Muscle of arm (tissue), 14 donors: ENCODE data around the gene GORASP1. TPM values are rescaled to one million over a fixed set of nuclear protein-coding genes. Genes with fewer than 3 reads are reported as not detected.

ENCODE experiments used
- DNase-seq: peaks from one replicate; pipeline ENCODE4 v3.0.0-alpha.2; 2013
- long read RNA-seq, 11 donors: transcript quantifications; one replicate each; lab custom pipeline, GENCODE V29; 2026
- polyA plus RNA-seq, 12 donors: library from polyadenylated mRNA; unstranded; fragments of 120-200 nt; gene quantifications; one replicate each; pipeline ENCODE4 v1.2.1, GENCODE V29; 2013; ENCODE audit not compliant: insufficient read length in 12 of 12

Gene GORASP1
- polyA plus RNA-seq = 10 to 100 TPM in 11 of 12 donors, not detected in 1; 30.5 to 60.3 (median 33.9) TPM
- long read RNA-seq, donor 1, partial matches to known transcripts = 5 of 9 reads
- long read RNA-seq, donor 1, other reads (novel, unspliced or antisense) = 0 of 9 reads
- long read RNA-seq, donor 2, partial matches to known transcripts = 0 of 2 reads
- long read RNA-seq, donor 2, other reads (novel, unspliced or antisense) = 0 of 2 reads
- long read RNA-seq, donor 3, partial matches to known transcripts = 0 of 3 reads
- long read RNA-seq, donor 3, other reads (novel, unspliced or antisense) = 0 of 3 reads
- long read RNA-seq, donor 4 = 0 reads
- long read RNA-seq, donor 5, transcript GORASP1-201 (9 exons, 3,722 nt) = major isoform, 5 of 7 reads
- long read RNA-seq, donor 5, partial matches to known transcripts = 0 of 7 reads
- long read RNA-seq, donor 5, other reads (novel, unspliced or antisense) = 0 of 7 reads
- long read RNA-seq, donor 6, partial matches to known transcripts = 0 of 1 reads
- long read RNA-seq, donor 6, other reads (novel, unspliced or antisense) = 0 of 1 reads
- long read RNA-seq, donor 7 = 0 reads
- long read RNA-seq, donor 8, partial matches to known transcripts = 0 of 5 reads
- long read RNA-seq, donor 8, other reads (novel, unspliced or antisense) = 0 of 5 reads
- long read RNA-seq, donor 9 = 0 reads
- long read RNA-seq, donor 10, partial matches to known transcripts = 0 of 5 reads
- long read RNA-seq, donor 10, other reads (novel, unspliced or antisense) = 0 of 5 reads
- long read RNA-seq, donor 11, partial matches to known transcripts = 0 of 1 reads
- long read RNA-seq, donor 11, other reads (novel, unspliced or antisense) = 0 of 1 reads

- DNase-seq = peak; percentile 92
These were observed at the start of gene GORASP1, which contains the start of gene TTC21A for GRCh38 chr3:39107388-39108199. GORASP1 (minus strand) TSS chr3:39107627; CDS start chr3:39107541, 86 bp downstream. TTC21A (plus strand) TSS chr3:39107680; CDS start chr3:39107838, 158 bp downstream.

GRCh38 chr3:39156421-39156820 is 49.0 kb upstream of the GORASP1 start:
- DNase-seq = no peak

GRCh38 chr3:39154280-39155021 is 47.0 kb upstream of the GORASP1 start:
- no peak for DNase-seq

- DNase-seq = no peak
These were observed 46.5 kb upstream of the GORASP1 start for GRCh38 chr3:39153977-39154279.

- peak; percentile 81 for DNase-seq
These were observed 43.6 kb upstream of the GORASP1 start for GRCh38 chr3:39150803-39151631.

- DNase-seq = no peak
These were observed 42.8 kb upstream of the GORASP1 start for GRCh38 chr3:39150148-39150802.

GRCh38 chr3:39149498-39150147 is 42.2 kb upstream of the GORASP1 start:
- DNase-seq = no peak

GRCh38 chr3:39149059-39149455 is 41.6 kb upstream of the GORASP1 start:
- DNase-seq = no peak

GRCh38 chr3:39148435-39149058 is 41.1 kb upstream of the GORASP1 start:
- DNase-seq = no peak

- DNase-seq = peak; percentile 37
These were observed 40.4 kb upstream of the GORASP1 start for GRCh38 chr3:39147711-39148434.

GRCh38 chr3:39146611-39147591 is 39.5 kb upstream of the GORASP1 start:
- peak; percentile 61 for DNase-seq

GRCh38 chr3:39146083-39146501 is 38.7 kb upstream of the GORASP1 start:
- no peak for DNase-seq

GRCh38 chr3:39144748-39145380 is 37.4 kb upstream of the GORASP1 start:
- DNase-seq = no peak

GRCh38 chr3:39144095-39144747 is 36.8 kb upstream of the GORASP1 start:
- DNase-seq = no peak

- no peak for DNase-seq
These were observed 35.8 kb upstream of the GORASP1 start for GRCh38 chr3:39143051-39143885.
